Fibroblast of lung (primary cell): ENCODE measurements around the gene TPRX1. TPM values are rescaled to one million over a fixed set of nuclear protein-coding genes. Genes with fewer than 3 reads are reported as not detected.
"Not testable (repeated sequence)": the region's sequence is repeated elsewhere in the genome, so short reads cannot be mapped to it uniquely, and the experiment has no call there.

Experiments
- DNase-seq, 2 donors: peaks; one replicate each; pipeline versions ENCODE4 v3.0.0 to v3.0.0-alpha.2; 2010; ENCODE audit warnings: low read depth in 2 of 2
- H2AFZ ChIP-seq: 2 replicates; pipeline ENCODE4 v1.5.1; 2012; ENCODE audit warnings: low read length, control low read depth, inconsistent platforms
- H3K27ac ChIP-seq: 2 replicates; pipeline ENCODE4 v1.5.1; 2011; ENCODE audit warnings: low read length, control low read depth; ENCODE audit not compliant: insufficient read depth
- H3K27me3 ChIP-seq: 2 replicates; pipeline ENCODE4 v1.5.1; 2011; ENCODE audit warnings: mild to moderate bottlenecking, low read length; ENCODE audit not compliant: control insufficient read depth, insufficient read depth
- H3K36me3 ChIP-seq: 2 replicates; pipeline ENCODE4 v1.5.1; 2011; ENCODE audit warnings: low read length; ENCODE audit not compliant: control insufficient read depth, insufficient read depth
- H3K4me1 ChIP-seq: 2 replicates; pipeline ENCODE4 v1.5.1; 2011; ENCODE audit warnings: low read length; ENCODE audit not compliant: control insufficient read depth, insufficient read depth; ENCODE audit errors: extremely low read depth
- H3K4me2 ChIP-seq: 2 replicates; pipeline ENCODE4 v1.5.1; 2011; ENCODE audit warnings: low read length, control low read depth; ENCODE audit not compliant: insufficient read depth; ENCODE audit errors: extremely low read depth
- H3K4me3 ChIP-seq, 4 experiments: fragments of 200-600 bp in 1 of 4; sonication (generic) in 1 of 4; replicated peaks in 1 of 4; 2 replicates each; pipeline ENCODE4 v1.5.1; 2011 to 2016; ENCODE audit warnings: low read length in 4 of 4, low read depth in 3 of 4, mild to moderate bottlenecking in 3 of 4, control low read depth in 2 of 4, inconsistent platforms in 1 of 4, mixed read lengths in 1 of 4; ENCODE audit not compliant: insufficient read depth in 1 of 4; ENCODE audit errors: control extremely low read depth in 1 of 4
- H3K79me2 ChIP-seq: 2 replicates; pipeline ENCODE4 v1.5.1; 2012; ENCODE audit warnings: mild to moderate bottlenecking, low read length, inconsistent platforms; ENCODE audit not compliant: control insufficient read depth, insufficient read depth
- H3K9ac ChIP-seq: 2 replicates; pipeline ENCODE4 v1.5.1; 2011; ENCODE audit warnings: mild to moderate bottlenecking, low read length, control low read depth; ENCODE audit not compliant: insufficient read depth
- H3K9me3 ChIP-seq: 2 replicates; pipeline ENCODE4 v1.5.1; 2012; ENCODE audit warnings: low read depth, low read length; ENCODE audit not compliant: control insufficient read depth, insufficient read depth
- H4K20me1 ChIP-seq: 2 replicates; pipeline ENCODE4 v1.5.1; 2011; ENCODE audit warnings: low read length; ENCODE audit not compliant: control insufficient read depth, insufficient read depth; ENCODE audit errors: extremely low read depth
- EZH2 ChIP-seq: IDR thresholded peaks from 2 replicates; pipeline ENCODE4 v1.5.1; 2012; ENCODE audit warnings: low read length, control low read depth, mild to moderate bottlenecking; ENCODE audit errors: missing control alignments
- polyA plus RNA-seq, 2 donors: library from polyadenylated mRNA; depleted of rRNA in 1 of 2; stranded (reverse) in 1 of 2; unstranded in 1 of 2; fragments of >200 nt; gene quantifications; 2 replicates each; pipeline ENCODE4 v1.2.1, GENCODE V29; 2011 to 2012; ENCODE audit warnings: missing spikeins in 1 of 2
- total RNA-seq: library from RNA; depleted of rRNA; stranded (reverse); fragments of >200 nt; gene quantifications from 2 replicates; pipeline ENCODE4 v1.2.1, GENCODE V29; 2014
- TF ChIP-seq, protein P1 (sequence below), 2 donors: IDR thresholded peaks in 1 of 2; conservative IDR thresholded peaks in 1 of 2; 1 replicate in 1 of 2; 2 replicates in 1 of 2; pipeline ENCODE4 v1.5.1; 2011 to 2012; ENCODE audit warnings: low read length in 2 of 2, control low read depth in 1 of 2, inconsistent platforms in 1 of 2, low read depth in 1 of 2, mild to moderate bottlenecking in 1 of 2

The TPRX1 gene
- total and polyA plus RNA-seq, 2 donors (not counting 1 experiment from before 2014, with no cell fraction given), result not detected

DNA sequence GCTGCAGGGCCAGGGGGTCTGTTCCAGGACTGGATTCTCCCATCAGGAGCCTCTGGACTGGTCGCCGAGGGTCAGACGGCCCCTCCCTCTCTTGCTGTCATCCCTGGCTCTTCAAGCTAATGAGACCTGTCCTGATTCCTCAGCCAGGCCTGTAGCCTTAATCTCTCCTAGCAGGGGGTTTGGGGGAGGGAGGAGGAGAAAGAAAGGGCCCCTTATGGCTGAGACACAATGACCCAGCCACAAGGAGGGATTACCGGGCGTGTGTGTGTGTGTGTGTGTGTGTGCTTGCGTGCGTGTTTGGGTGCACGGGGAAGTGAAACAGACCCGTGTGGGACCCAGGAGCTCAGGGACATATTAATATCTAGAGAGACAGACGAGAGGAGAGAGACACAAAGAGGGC is 15.5 kb upstream of the TPRX1 start:
- no peaks in the 10 kb centered on the region for H3K9me3 ChIP-seq
- H2AFZ ChIP-seq, result no peak overlapping the region
- H3K4me1 ChIP-seq, result no peaks in the 10 kb centered on the region
- no peak for TF ChIP-seq EZH2
- TF ChIP-seq, protein P1, sequence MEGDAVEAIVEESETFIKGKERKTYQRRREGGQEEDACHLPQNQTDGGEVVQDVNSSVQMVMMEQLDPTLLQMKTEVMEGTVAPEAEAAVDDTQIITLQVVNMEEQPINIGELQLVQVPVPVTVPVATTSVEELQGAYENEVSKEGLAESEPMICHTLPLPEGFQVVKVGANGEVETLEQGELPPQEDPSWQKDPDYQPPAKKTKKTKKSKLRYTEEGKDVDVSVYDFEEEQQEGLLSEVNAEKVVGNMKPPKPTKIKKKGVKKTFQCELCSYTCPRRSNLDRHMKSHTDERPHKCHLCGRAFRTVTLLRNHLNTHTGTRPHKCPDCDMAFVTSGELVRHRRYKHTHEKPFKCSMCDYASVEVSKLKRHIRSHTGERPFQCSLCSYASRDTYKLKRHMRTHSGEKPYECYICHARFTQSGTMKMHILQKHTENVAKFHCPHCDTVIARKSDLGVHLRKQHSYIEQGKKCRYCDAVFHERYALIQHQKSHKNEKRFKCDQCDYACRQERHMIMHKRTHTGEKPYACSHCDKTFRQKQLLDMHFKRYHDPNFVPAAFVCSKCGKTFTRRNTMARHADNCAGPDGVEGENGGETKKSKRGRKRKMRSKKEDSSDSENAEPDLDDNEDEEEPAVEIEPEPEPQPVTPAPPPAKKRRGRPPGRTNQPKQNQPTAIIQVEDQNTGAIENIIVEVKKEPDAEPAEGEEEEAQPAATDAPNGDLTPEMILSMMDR (conservative IDR thresholded peaks at IDR 0.05 in 1 of 2, IDR thresholded peaks at IDR 0.05 in 1 of 2; ENCODE audit: low read depth in 1 of 2, low read length in 2 of 2), result no peak
- H3K9ac ChIP-seq, result no peak overlapping the region
- H3K79me2 ChIP-seq, result no peaks in the 10 kb centered on the region
- H3K4me3 ChIP-seq, result no peak overlapping the region
- H4K20me1 ChIP-seq, result no peaks in the 10 kb centered on the region
- H3K36me3 ChIP-seq, result no peaks in the 10 kb centered on the region
- DNase-seq, result no peak
- H3K27ac ChIP-seq, result no peak overlapping the region
- peaks cover 19% of the 10 kb centered on the region for H3K27me3 ChIP-seq
- H3K4me2 ChIP-seq, result no peak overlapping the region

DNA sequence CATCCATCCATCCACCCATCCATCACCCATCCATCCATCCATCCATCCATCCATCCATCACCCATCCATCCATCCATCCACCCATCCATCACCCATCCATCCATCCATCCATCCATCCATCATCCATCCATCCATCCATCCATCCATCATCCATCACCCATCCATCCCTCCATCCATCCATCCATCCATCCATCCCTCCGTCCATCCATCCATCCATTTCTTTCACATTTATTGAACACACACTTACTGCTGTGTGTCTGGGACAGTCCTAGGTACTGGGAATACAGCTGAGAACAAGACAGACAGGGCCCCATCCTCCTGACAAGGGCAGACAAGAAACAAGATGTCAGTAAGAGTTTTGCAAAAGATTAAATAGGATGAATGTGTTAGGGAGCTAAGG is 13.9 kb upstream of the TPRX1 start:
- not testable (repeated sequence) for DNase-seq, H3K4me3 ChIP-seq, H3K9me3 ChIP-seq, H3K36me3 ChIP-seq, H3K4me1 ChIP-seq, H4K20me1 ChIP-seq, H2AFZ ChIP-seq, H3K9ac ChIP-seq, H3K4me2 ChIP-seq, H3K27ac ChIP-seq, H3K79me2 ChIP-seq
- H3K27me3 ChIP-seq, result peaks cover 17% of the 10 kb centered on the region

DNA sequence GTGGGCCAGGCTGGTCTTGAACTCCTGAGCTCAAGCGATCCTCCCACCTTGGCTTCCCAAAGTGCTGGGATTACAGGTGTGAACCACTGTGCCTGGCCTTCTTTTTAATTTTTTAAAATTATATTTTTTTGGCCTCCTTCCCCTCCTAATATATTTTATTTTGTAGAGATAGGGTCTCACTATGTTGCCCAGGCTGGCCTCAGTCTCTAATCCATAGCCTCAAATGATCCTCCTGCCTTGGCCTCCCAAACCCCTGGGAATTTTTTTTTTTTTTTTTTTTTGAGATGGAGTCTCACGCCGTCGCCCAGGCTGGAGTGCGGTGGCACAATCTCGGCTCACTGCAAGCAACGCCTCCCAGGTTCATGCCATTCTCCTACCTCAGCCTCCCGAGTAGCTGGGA is 11.9 kb upstream of the TPRX1 start:
- not testable (repeated sequence) for H3K4me3 ChIP-seq, DNase-seq, H3K36me3 ChIP-seq, H3K9ac ChIP-seq, H2AFZ ChIP-seq, H3K27me3 ChIP-seq, H4K20me1 ChIP-seq, H3K9me3 ChIP-seq, H3K4me1 ChIP-seq, H3K79me2 ChIP-seq, H3K4me2 ChIP-seq, H3K27ac ChIP-seq

DNA sequence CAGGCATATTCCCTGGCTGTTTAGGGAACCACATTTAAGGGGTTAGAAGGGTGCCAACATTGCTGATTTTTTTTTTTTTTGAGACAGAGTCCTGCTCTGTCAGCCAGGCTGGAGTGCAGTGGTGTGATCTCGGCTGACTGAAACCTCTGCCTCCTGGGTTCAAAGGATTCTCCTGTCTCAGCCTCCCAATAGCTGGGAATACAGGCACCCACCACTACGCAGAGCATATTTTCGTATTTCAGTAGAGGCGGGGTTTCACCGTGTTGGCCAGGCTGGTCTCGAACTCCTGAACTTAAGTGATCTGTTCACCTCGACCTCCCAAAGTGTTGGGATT is 9.6 kb upstream of the TPRX1 start:
- Histone ChIP-seq H3K9ac (no peak overlapping the region), H2AFZ (no peak overlapping the region), H3K36me3 (no peaks in the 10 kb centered on the region), H4K20me1 (no peaks in the 10 kb centered on the region), H3K27ac (no peak overlapping the region), H3K4me2 (no peak overlapping the region), H3K4me1 (no peaks in the 10 kb centered on the region), H3K79me2 (no peaks in the 10 kb centered on the region), H3K27me3 (no peaks in the 10 kb centered on the region), H3K9me3 (no peaks in the 10 kb centered on the region), H3K4me3 (no peak overlapping the region)
- TF ChIP-seq, protein P1 (conservative IDR thresholded peaks at IDR 0.05 in 1 of 2, IDR thresholded peaks at IDR 0.05 in 1 of 2; ENCODE audit: low read depth in 1 of 2, low read length in 2 of 2), result no peak
- TF ChIP-seq EZH2, result no peak
- DNase-seq, result no peak
